Upper lobe of left lung (tissue), 6 donors: ENCODE measurements around the gene KLHL5. TPM values are rescaled to one million over a fixed set of nuclear protein-coding genes. Genes with fewer than 3 reads are reported as not detected.

Experiments
- ATAC-seq, 2 donors: fragments of 200-7000 bp; cut with Tn5 transposase; one replicate each; pipeline ENCODE4 v1.9.1; 2022; ENCODE audit warnings: mild to moderate bottlenecking in 2 of 2, moderate library complexity in 2 of 2; ENCODE audit not compliant: low FRiP score in 2 of 2
- DNase-seq, 2 donors: peaks; one replicate each; pipeline ENCODE4 v3.0.0-alpha.2; 2019 to 2020
- H3K27ac ChIP-seq, 4 donors: fragments of 200-600 bp; sonication (generic); one replicate each; pipeline ENCODE4 v1.5.1; 2016 to 2019
- H3K27me3 ChIP-seq, 4 donors: fragments of 200-600 bp; sonication (generic); one replicate each; pipeline ENCODE4 v1.5.1; 2017 to 2019
- H3K36me3 ChIP-seq, 4 donors: fragments of 200-600 bp; sonication (generic); one replicate each; pipeline ENCODE4 v1.5.1; 2016 to 2019
- H3K4me1 ChIP-seq, 4 donors: fragments of 200-600 bp; sonication (generic); one replicate each; pipeline ENCODE4 v1.5.1; 2018 to 2019
- H3K4me3 ChIP-seq, 4 donors: fragments of 200-600 bp; sonication (generic); one replicate each; pipeline ENCODE4 v1.5.1; 2017 to 2019; ENCODE audit warnings: mild to moderate bottlenecking in 2 of 4, moderate library complexity in 1 of 4
- H3K9me3 ChIP-seq, 4 donors: fragments of 200-600 bp; sonication (generic); one replicate each; pipeline ENCODE4 v1.5.1; 2018 to 2019
- EP300 ChIP-seq, 4 donors: sonication (generic); formaldehyde crosslinking; IDR thresholded peaks; one replicate each; pipeline ENCODE4 v1.5.1; 2017; ENCODE audit warnings: antibody characterized with exemption in 4 of 4, control low read depth in 2 of 4
- POLR2A ChIP-seq, 4 donors: fragments of 450-650 bp; IDR thresholded peaks; one replicate each; pipeline ENCODE4 v1.5.1; 2016 to 2017; ENCODE audit warnings: antibody characterized with exemption in 4 of 4, mild to moderate bottlenecking in 2 of 4
- POLR2AphosphoS5 ChIP-seq, 2 donors: sonication (generic); formaldehyde crosslinking; IDR thresholded peaks; one replicate each; pipeline ENCODE4 v1.5.1; 2017; ENCODE audit warnings: antibody characterized with exemption in 2 of 2
- WGBS, 2 donors: methylation state at CpG; one replicate each; pipeline ENCODE4 v1.1.5; 2017 to 2018; 5-methylcytosine and 5-hydroxymethylcytosine counted together
- total RNA-seq, 6 donors: library from RNA; depleted of rRNA in 4 of 6; stranded (reverse); fragments of >200 nt in 4 of 6; gene quantifications; one replicate each; pipeline versions ENCODE4 v1.1.0 to v1.2.1, GENCODE V29; 2016 to 2021
- TF ChIP-seq, protein P1 (sequence below), 6 experiments: fragments of 450-650 bp in 4 of 6; fragments of 200-600 bp in 2 of 6; sonication (generic) in 2 of 6; IDR thresholded peaks; one replicate each; pipeline ENCODE4 v1.5.1; 2016 to 2019; ENCODE audit warnings: antibody characterized with exemption in 6 of 6
- donor health status: DM: no; HTN: no; CAD: no; lungs with moderate emphysema.
- donor health status: DM: no; HTN: yes; CAD: no; lungs with severe emphysema.

Gene KLHL5
- total RNA-seq, 6 donors from 2014 or later, result 14.7 to 36.2 (median 23.7) TPM

DNA sequence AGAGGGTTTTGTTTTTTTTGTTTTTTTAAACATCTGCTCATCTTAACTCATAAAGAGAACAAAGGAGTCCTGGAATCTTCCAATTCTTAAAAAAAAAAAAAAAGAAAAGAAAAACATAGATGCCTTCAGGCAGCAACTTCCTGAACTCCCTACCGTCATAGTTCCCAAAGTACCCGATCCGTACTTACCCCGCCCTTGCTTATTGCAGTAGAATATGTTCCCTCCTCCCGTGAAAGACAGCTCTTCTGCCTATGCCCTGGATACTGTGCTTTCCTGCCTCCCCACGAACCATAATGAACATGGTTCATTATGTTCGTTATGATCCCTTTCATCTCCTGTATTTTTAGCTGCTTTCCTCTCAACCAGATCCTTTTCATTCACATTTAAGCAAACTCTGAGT, 40.3 kb downstream of the KLHL5 start:
- no peak for DNase-seq
- H3K9me3 ChIP-seq, result no peaks in the 10 kb centered on the region
- 77% methylated on average over 7 of the region's 7 CpGs for WGBS, 2 donors
- H3K4me1 ChIP-seq, result no peaks in the 10 kb centered on the region
- peaks cover 0 to 29% (median 4%) of the 10 kb centered on the region in 4 donors for H3K36me3 ChIP-seq
- H3K27ac ChIP-seq, result no peak overlapping the region
- TF ChIP-seq EP300 (IDR thresholded peaks at IDR 0.05) (no peak), POLR2A (IDR thresholded peaks at IDR 0.05) (no peak), POLR2AphosphoS5 (IDR thresholded peaks at IDR 0.05) (no peak)
- TF ChIP-seq, protein P1, sequence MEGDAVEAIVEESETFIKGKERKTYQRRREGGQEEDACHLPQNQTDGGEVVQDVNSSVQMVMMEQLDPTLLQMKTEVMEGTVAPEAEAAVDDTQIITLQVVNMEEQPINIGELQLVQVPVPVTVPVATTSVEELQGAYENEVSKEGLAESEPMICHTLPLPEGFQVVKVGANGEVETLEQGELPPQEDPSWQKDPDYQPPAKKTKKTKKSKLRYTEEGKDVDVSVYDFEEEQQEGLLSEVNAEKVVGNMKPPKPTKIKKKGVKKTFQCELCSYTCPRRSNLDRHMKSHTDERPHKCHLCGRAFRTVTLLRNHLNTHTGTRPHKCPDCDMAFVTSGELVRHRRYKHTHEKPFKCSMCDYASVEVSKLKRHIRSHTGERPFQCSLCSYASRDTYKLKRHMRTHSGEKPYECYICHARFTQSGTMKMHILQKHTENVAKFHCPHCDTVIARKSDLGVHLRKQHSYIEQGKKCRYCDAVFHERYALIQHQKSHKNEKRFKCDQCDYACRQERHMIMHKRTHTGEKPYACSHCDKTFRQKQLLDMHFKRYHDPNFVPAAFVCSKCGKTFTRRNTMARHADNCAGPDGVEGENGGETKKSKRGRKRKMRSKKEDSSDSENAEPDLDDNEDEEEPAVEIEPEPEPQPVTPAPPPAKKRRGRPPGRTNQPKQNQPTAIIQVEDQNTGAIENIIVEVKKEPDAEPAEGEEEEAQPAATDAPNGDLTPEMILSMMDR (IDR thresholded peaks at IDR 0.05), result no peak
- no peaks in the 10 kb centered on the region for H3K27me3 ChIP-seq
- no peak overlapping the region for H3K4me3 ChIP-seq
- no peak for ATAC-seq

DNA sequence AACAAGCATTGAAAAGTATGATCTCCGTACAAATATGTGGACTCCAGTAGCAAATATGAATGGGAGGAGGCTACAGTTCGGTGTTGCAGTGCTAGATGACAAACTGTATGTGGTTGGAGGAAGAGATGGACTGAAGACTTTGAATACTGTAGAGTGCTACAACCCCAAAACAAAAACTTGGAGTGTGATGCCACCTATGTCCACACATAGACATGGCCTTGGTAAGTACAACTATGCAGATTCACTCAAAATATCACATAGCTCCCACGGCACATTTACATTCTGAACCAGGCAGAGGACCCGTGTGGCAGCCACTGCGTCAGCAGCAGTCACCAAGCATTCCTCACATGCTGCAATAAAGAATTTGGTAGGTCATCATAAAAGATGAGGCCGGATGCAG, 41.3 kb downstream of the KLHL5 start:
- H3K27me3 ChIP-seq, result no peaks in the 10 kb centered on the region
- ATAC-seq (peak in 1 of 2 donors; percentile 23), DNase-seq (no peak)
- no peak overlapping the region for H3K27ac ChIP-seq
- H3K36me3 ChIP-seq, result peaks cover 0 to 31% (median 4%) of the 10 kb centered on the region in 4 donors
- no peaks in the 10 kb centered on the region for H3K9me3 ChIP-seq
- H3K4me3 ChIP-seq, result no peak overlapping the region
- TF ChIP-seq POLR2A (IDR thresholded peaks at IDR 0.05) (no peak), EP300 (IDR thresholded peaks at IDR 0.05) (no peak), POLR2AphosphoS5 (IDR thresholded peaks at IDR 0.05) (no peak)
- TF ChIP-seq, protein P1 (IDR thresholded peaks at IDR 0.05), result no peak
- WGBS, 2 donors, result 92 to 96% methylated on average over 6 of the region's 6 CpGs
- H3K4me1 ChIP-seq, result no peaks in the 10 kb centered on the region

DNA sequence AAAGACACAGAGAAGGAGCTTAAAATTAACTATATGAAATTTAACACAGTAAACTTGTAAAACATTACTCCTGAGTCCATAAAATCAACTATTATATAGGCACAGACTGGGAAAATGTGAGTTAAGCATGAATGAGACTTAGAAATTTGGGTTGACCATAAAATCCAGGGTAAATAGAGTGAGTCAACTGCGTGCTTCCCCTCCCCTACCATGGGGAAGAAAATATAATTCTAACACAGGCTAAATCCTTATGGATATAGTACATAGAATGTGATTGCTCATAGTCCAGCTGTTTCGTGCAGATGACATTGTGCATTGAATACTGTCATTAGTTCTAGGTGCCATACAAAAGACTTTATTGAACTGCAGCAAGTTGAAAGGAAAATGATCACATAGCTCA, 42.2 kb downstream of the KLHL5 start:
- no peaks in the 10 kb centered on the region for H3K27me3 ChIP-seq
- no peak overlapping the region for H3K27ac ChIP-seq
- H3K9me3 ChIP-seq, result no peaks in the 10 kb centered on the region
- H3K4me1 ChIP-seq, result no peaks in the 10 kb centered on the region
- WGBS, 2 donors, result 98 to 99% methylated on average over 2 of the region's 2 CpGs
- H3K36me3 ChIP-seq, result peaks cover 0 to 31% (median 4%) of the 10 kb centered on the region in 4 donors
- no peak for TF ChIP-seq EP300 (IDR thresholded peaks at IDR 0.05)
- no peak for TF ChIP-seq POLR2AphosphoS5 (IDR thresholded peaks at IDR 0.05)
- TF ChIP-seq, protein P1 (IDR thresholded peaks at IDR 0.05), result no peak
- TF ChIP-seq POLR2A (IDR thresholded peaks at IDR 0.05), result no peak
- ATAC-seq (no peak), DNase-seq (no peak)
- no peak overlapping the region for H3K4me3 ChIP-seq

- TF ChIP-seq, protein P1 (IDR thresholded peaks at IDR 0.05), result no peak
- TF ChIP-seq POLR2AphosphoS5 (IDR thresholded peaks at IDR 0.05), result no peak
- no peak for TF ChIP-seq EP300 (IDR thresholded peaks at IDR 0.05)
- no peak for TF ChIP-seq POLR2A (IDR thresholded peaks at IDR 0.05)
- Histone ChIP-seq H3K4me3 (no peak overlapping the region), H3K9me3 (no peaks in the 10 kb centered on the region), H3K4me1 (no peaks in the 10 kb centered on the region), H3K36me3 (peaks cover 0 to 31% (median 4%) of the 10 kb centered on the region in 4 donors), H3K27me3 (no peaks in the 10 kb centered on the region), H3K27ac (no peak overlapping the region)
- no peak for ATAC-seq
- 95 to 98% methylated on average over 4 of the region's 4 CpGs for WGBS, 2 donors
- no peak for DNase-seq
Measured at GRCh38 chr4:39106011-39106410, 44.0 kb downstream of the KLHL5 start.

- peaks cover 0 to 45% (median 6%) of the 10 kb centered on the region in 4 donors for H3K36me3 ChIP-seq
- H3K4me1 ChIP-seq, result peaks cover 0 to 3% (median 0%) of the 10 kb centered on the region in 4 donors
- no peak for TF ChIP-seq POLR2A (IDR thresholded peaks at IDR 0.05)
- TF ChIP-seq EP300 (IDR thresholded peaks at IDR 0.05), result no peak
- TF ChIP-seq, protein P1 (IDR thresholded peaks at IDR 0.05), result no peak
- TF ChIP-seq POLR2AphosphoS5 (IDR thresholded peaks at IDR 0.05), result no peak
- no peaks in the 10 kb centered on the region for H3K9me3 ChIP-seq
- H3K27me3 ChIP-seq, result no peaks in the 10 kb centered on the region
- WGBS, 2 donors, result 46 to 51% methylated on average over 2 of the region's 2 CpGs
- no peak overlapping the region for H3K4me3 ChIP-seq
- no peak overlapping the region for H3K27ac ChIP-seq
- DNase-seq (no peak), ATAC-seq (no peak)
Measured at GRCh38 chr4:39114436-39114835, 52.4 kb downstream of the KLHL5 start.
